HG03565 (cell line): ENCODE measurements around the gene LRRK1.

Source experiments
- ATAC-seq: cut with Tn5 transposase; IDR thresholded peaks from one replicate; pipeline ENCODE4 v1.9.1; 2021; ENCODE audit warnings: mild to moderate bottlenecking, moderate library complexity; ENCODE audit not compliant: unreplicated experiment

Gene LRRK1

GRCh38 chr15:101105059-101105891 is 186.1 kb downstream of the LRRK1 start:
- no peak for ATAC-seq

DNA sequence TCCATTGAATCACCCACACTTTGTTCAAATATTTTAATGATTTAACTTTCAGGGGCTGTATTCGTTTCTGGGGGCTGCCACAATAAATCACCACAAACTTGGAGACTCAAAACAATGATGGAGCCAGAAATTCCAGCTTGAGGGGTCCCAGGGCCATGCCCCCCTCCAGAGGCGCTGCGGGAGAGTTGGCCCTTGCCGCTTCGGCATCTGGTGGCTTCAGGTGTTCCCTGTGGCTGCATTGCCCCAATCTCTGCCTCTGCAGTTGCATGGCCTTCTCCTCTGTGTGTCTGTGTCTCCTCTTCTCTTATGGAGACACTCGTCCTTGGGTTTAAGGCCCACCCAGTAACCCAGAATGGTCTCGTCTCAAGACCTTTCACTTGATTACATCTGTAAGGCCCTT is 187.9 kb downstream of the LRRK1 start:
- ATAC-seq = no peak

- ATAC-seq = no peak
Observed at GRCh38 chr15:101107625-101108460, 188.7 kb downstream of the LRRK1 start.

DNA sequence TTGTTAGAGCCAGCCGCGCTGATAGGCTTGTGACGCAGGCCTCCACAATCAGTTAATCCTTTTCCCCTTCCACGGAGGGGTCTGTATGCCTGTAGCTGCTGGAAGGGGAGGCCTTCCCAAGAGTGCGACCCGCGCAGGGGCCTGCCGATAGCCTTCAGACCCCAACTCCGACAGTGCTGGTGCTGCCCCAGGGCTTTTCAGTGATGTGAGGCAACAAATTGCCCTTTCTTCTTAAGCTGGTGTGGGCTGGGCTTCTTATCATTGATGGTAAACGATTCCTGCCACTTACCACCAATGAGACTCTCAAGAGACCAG is 189.3 kb downstream of the LRRK1 start:
- no peak for ATAC-seq

- ATAC-seq = no peak
Observed at GRCh38 chr15:101108791-101109190, 189.6 kb downstream of the LRRK1 start.

DNA sequence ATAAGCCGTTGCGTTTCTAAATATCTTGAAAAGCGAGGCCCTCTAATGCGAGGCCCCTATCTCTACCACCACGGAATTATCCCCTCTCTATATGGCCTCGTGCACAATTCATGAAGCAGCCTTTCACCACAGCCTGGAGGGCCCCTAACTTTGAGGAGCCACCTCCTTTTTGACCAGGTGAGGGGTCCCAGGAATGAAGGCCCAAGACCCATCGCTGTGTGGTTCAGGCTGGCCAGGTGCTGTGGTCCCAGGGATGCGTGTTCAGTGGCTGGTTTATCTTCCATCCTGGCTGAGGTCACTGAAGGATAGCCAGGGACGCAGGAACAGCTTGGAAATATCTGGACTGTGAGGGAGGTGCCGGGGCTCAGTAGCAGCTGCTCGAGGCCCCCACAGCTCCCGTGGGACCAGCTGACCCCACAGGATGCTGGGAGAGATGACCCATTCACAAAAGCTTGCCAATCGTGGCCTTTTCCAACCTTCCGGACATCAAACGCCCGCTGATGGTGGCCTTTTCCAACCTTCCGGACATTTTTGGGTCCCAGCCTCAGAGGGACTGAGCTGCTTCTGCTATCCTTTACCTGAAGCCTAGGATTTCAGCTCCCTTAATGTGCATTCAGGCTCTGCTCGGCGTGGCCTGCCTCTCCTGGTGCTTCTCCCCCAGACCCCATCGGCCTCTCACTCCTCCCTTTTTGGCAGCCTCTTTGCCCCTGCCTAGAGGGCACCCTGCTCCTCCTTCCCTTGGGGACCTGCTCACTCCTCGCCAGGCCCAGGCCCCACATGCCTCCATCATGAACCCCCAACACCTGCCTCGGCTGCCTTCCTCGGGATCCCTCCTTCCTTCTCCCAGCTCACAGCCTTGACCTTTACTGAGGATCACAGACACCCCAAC is 191.8 kb downstream of the LRRK1 start:
- ATAC-seq = no peak

DNA sequence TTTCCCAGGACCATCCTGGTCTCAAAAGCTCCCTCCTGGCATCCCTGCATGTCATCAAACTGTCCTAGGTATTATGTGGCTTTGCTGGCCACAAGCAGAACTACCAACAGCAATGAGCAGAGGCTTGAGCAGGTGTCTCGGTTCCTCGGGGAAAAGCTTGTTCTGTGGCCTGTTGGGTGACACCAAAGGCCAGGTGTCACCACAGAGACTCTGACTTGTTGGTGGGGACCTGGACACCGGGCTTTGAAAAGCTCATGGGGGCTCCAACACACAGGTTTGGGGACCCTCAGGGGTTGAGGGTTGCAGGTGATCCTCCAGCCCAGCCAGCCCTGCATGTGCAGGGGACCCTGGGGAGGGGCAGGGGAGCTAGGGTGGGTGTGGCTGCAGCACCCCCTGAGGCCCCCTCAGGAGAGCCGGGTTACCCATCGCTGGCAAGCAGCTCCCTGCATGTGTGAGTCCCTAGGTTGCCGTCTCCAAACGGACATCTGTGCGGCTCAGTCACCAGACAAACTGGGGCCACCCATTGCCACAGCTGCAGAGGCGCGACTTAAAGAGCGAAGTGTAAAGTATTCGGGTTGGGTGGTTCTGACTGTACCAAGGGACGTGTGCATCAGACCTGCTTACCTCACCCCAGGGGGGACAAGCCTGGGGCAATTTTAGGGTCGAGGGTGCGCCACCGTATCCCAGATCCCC is 192.6 kb downstream of the LRRK1 start:
- ATAC-seq = no peak

- no peak for ATAC-seq
Observed at GRCh38 chr15:101112336-101113113, 193.4 kb downstream of the LRRK1 start.

DNA sequence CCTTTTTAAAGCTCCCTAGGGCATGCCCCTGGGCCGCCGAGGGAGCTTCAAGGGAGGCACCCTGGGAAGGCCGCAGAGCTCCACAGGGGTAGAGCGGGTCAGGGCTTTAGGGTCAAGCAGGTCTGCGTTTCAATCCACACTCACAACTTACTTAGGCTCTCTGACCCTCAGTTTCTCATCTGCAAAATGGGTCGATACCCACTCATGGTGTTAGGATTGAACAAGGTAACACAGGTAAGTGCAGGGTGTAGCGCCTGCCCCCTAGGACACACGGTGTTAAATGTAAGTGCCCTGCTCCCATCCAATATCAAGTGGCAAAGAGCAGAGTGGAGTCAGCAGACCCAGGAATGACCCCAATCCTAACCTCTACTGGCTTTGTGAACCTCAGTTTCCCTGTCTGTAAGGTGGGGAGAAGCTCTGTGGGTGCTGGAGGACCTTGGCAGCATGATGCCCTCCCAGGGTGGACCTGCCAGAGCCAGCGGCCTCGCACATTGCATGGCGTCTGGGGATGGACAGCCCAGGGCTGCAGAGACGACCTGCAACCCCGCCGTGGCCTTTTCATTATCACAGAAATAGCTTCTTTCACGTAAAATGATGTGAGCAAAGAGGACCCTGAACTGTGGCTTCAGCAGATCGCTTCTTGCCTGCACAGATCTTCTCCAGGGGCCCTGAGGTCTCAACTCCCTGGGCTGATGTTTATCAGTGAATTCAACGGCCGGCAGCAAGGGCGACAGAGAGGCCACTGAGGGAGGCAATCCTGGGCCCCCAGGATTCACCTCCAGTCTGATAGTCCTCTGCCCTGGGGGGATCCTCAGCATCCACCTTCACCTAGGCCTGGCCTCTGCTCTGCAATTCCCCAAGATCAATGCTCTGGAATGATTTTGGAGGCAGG is 194.2 kb downstream of the LRRK1 start:
- ATAC-seq = no peak

GRCh38 chr15:101114166-101114565 is 195.0 kb downstream of the LRRK1 start:
- no peak for ATAC-seq

DNA sequence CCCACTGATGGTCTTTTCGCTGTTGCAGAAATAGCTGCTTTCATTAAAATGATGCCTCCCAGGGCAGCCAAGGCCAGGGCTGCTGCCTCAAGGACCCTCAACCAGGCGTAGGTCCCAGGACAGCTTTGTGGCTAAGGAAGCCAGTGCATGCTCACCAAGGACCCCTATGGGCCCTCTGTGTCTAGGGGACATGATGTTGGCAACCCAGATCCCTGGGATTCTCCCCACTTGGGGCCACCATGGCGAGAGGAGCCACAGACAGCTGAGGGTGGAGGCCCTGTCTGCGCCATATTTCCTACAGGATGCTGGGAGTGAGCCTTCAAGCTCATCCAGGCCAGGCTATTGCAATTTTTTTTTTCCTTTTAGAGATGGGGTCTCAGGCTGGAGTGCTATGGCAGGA is 195.5 kb downstream of the LRRK1 start:
- no peak for ATAC-seq

DNA sequence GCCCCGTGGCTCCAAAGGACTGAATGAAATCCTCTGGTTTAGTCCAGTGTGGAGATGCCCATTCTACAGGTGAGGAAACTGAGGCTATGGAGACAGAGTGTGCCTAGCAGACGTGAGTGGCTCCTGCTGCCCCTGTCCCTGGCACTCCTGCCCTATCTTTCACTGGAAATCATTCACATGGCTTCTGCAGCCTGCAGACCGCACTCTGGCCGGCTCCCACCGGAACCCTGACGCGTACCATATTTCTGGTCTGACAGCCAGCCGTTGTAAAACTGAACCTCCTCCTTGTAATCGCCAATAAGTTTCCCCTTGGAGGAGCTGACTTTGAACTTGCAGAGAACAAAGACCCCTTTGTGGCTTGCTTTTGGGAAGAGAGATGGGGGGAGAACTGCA is 196.2 kb downstream of the LRRK1 start:
- no peak for ATAC-seq

GRCh38 chr15:101115786-101116680 is 196.9 kb downstream of the LRRK1 start:
- no peak for ATAC-seq

DNA sequence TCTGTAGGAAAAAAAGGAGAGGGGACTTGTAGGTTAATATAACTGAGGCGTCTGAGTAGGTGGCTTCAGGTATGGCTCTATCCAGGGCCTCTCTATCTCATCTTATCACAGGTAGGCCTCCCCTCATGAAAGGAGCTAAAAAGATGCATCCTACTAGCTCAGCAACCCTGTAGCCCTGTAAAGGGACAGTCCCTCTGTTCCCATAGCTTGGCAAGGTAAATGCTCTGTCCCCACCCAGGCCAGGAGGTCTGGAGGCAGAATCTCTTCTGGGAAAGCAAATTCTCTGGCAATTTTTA is 197.5 kb downstream of the LRRK1 start:
- ATAC-seq = no peak

DNA sequence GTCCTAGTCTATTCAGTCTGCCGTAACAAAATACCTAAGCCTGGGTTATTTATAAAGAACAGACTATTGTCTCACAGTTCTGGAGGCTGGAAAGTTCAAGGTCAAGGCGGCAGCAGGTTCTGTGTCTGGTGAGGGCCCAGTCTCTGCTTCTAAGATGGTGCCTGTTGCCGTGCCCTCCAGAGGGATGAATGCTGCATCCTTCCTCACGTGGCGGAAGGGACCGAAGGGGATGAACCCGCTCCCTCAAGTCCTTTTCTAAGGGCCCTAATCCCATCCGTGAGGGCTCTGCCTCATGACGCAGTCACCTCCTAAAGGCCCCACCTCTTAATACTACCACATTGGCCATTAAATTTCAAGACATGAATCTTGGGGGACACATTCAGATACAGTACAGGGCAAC is 199.0 kb downstream of the LRRK1 start:
- ATAC-seq = no peak

GRCh38 chr15:101118615-101119014 is 199.5 kb downstream of the LRRK1 start:
- ATAC-seq = no peak

DNA sequence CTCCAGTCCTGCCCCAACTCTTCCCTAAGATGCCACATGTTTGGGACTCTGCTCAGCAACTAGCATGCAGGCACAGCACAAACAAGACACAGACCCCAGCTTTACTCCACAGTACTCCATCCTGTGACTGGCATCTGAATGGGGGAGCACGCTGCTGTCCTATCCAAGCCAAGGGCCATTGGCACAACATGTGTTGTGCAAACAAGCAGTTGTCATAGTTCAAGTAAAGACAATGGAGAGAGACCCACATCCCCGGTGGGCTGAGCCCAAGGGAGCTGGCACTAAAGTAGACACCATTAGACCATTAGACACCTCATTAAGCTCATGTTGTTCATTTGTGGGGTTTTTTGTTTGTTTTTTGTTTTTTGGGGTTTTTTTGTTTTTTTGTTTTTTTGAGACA is 200.0 kb downstream of the LRRK1 start:
- no peak for ATAC-seq
